ENCODE results near the gene ADAMTSL1.

DNA sequence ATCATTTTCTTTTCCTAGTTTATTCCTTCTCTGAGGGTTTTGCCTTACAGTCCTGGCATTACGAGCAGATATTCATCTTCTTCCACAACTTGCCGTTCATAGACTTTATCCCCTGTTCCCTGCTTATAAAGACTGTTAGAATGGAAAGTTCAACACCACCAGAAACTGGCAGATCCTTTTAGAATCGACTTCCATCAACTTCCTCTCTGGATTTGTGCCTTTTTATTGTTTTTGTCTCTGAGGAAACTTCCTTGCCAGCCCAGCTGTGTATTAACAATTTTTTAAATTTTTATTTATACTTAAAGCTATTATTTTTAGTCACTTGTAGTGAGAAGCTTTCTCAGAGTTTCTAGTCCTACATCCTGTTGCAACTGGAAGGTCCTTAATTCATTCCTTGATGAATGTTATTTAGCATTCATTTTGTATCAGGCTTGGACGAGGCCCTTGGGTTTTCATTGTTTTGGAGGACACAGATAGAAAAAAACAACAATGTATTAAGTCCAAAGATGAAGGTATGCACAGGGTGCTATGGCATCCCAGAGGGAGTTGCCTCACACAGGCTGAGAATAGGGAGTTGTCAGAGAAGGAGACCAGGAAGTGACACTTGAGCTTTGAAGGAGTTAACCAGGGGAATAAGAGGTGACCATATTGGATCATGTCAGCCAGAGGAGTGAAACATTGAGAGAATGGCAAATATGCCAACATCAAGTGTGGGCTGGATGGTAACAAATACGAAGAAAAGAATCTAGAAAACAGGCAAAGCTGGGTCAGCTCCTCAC lies 81.3 kb downstream of the ADAMTSL1 start:
- TF ChIP-seq CTCF (IDR thresholded peaks at IDR 0.05; ENCODE audit: borderline replicate concordance, extremely low read depth, low read length, poor library complexity, severe bottlenecking) (no peak), EZH2 (IDR thresholded peaks at IDR 0.05; ENCODE audit: borderline replicate concordance, low read depth, low read length, severe bottlenecking) (no peak)

Measured in DND-41 (cell line).